Activated T-cell treated with anti-CD3 and anti-CD28 coated beads for 48 hours (primary cell): ENCODE measurements around the gene ACD.

Experiments
- DNase-seq: peaks from one replicate; pipeline ENCODE4 v3.0.0-alpha.2; 2020; ENCODE audit warnings: low read depth

The ACD gene

GRCh38 chr16:67675999-67676398 is 15.9 kb upstream of the ACD start:
- DNase-seq, result no peak

GRCh38 chr16:67675579-67675935 is 15.5 kb upstream of the ACD start:
- DNase-seq, result no peak

GRCh38 chr16:67674851-67675578 is 15.0 kb upstream of the ACD start:
- no peak for DNase-seq

- no peak for DNase-seq
These were observed 13.9 kb upstream of the ACD start for GRCh38 chr16:67673712-67674580.

GRCh38 chr16:67672739-67673662 is 12.9 kb upstream of the ACD start:
- peak; percentile 34 for DNase-seq

GRCh38 chr16:67672306-67672705 is 12.2 kb upstream of the ACD start:
- no peak for DNase-seq

- DNase-seq, result no peak
These were observed 9.5 kb upstream of the ACD start for GRCh38 chr16:67669499-67670101.

GRCh38 chr16:67668495-67669157 is 8.6 kb upstream of the ACD start:
- DNase-seq, result no peak

- DNase-seq, result peak; percentile 77
These were observed 7.9 kb upstream of the ACD start for GRCh38 chr16:67667817-67668494.

- DNase-seq, result no peak
These were observed 7.4 kb upstream of the ACD start for GRCh38 chr16:67667453-67667816.

GRCh38 chr16:67666559-67667452 is 6.7 kb upstream of the ACD start, which contains the start of the genes C16orf86 and ENKD1:
Gene C16orf86, plus strand, starts transcription at chr16:67666814. Its CDS starts 157 bp downstream, at chr16:67666971.
Gene ENKD1, minus strand, starts transcription at chr16:67666750. Its CDS starts 308 bp downstream, at chr16:67666442.
- DNase-seq, result peak; percentile 78

- DNase-seq, result no peak
These were observed 6.0 kb upstream of the ACD start for GRCh38 chr16:67666032-67666551.

GRCh38 chr16:67665598-67665997 is 5.5 kb upstream of the ACD start:
- no peak for DNase-seq

GRCh38 chr16:67664871-67665270 is 4.8 kb upstream of the ACD start:
- no peak for DNase-seq

- no peak for DNase-seq
These were observed 4.2 kb upstream of the ACD start for GRCh38 chr16:67664258-67664657.

- DNase-seq, result no peak
These were observed 3.8 kb upstream of the ACD start for GRCh38 chr16:67663877-67664222.

GRCh38 chr16:67663151-67663876 is 3.3 kb upstream of the ACD start:
- peak; percentile 31 for DNase-seq

- no peak for DNase-seq
These were observed 2.6 kb upstream of the ACD start for GRCh38 chr16:67662653-67663010.
